ENCODE measurements around the gene TEX29. TPM values are rescaled to one million over a fixed set of nuclear protein-coding genes. Genes with fewer than 3 reads are reported as not detected.

The TEX29 gene
- total RNA-seq, 1 experiment from 2014 or later = 0.68 TPM

GRCh38 chr13:111319521-111319920, 921 bp upstream of the TEX29 start (continued):
- TF ChIP-seq CDX4 (CRISPR knock-in tag; IDR thresholded peaks at IDR 0.05; ENCODE audit: borderline replicate concordance) (no peak), NR1H2 (CRISPR knock-in tag; IDR thresholded peaks at IDR 0.05) (no peak), USF1 (CRISPR knock-in tag; IDR thresholded peaks at IDR 0.05) (no peak), KAT7 (CRISPR knock-in tag; IDR thresholded peaks at IDR 0.05; ENCODE audit: borderline replicate concordance) (no peak), ERG (CRISPR knock-in tag; IDR thresholded peaks at IDR 0.05) (no peak)

GRCh38 chr13:111322001-111322915, 1.8 kb downstream of the TEX29 start:
- TF ChIP-seq KAT7 (CRISPR knock-in tag; IDR thresholded peaks at IDR 0.05; ENCODE audit: borderline replicate concordance) (no peak), ZNF416 (CRISPR knock-in tag; IDR thresholded peaks at IDR 0.05) (no peak)
- no peak for DNase-seq (ENCODE audit: low spot score)
- no peak for ATAC-seq
- Mint-ChIP-seq H3K4me1 (no peaks in the 10 kb centered on the region), H3K9me3 (no peaks in the 10 kb centered on the region), H3K27ac (no peak overlapping the region), H3K27me3 (ENCODE audit: low read depth) (no peaks in the 10 kb centered on the region), H3K4me3 (no peak overlapping the region), H3K36me3 (no peaks in the 10 kb centered on the region)
- POLR2A ChIA-PET = no interaction called here
- CTCF ChIA-PET = no interaction called here

- H3K36me3 Mint-ChIP-seq = no peaks in the 10 kb centered on the region
- no peaks in the 10 kb centered on the region for H3K27me3 Mint-ChIP-seq (ENCODE audit: low read depth)
- ChIA-PET CTCF (no interaction called here), POLR2A (no interaction called here)
- no peak overlapping the region for H3K4me3 Mint-ChIP-seq
- TF ChIP-seq GABPB1 (CRISPR knock-in tag; IDR thresholded peaks at IDR 0.05) (no peak), CBFB (CRISPR knock-in tag; IDR thresholded peaks at IDR 0.05; ENCODE audit: low read depth) (no peak), TCF7 (CRISPR knock-in tag; IDR thresholded peaks at IDR 0.05; ENCODE audit: low read depth) (no peak), ZNF281 (CRISPR knock-in tag; IDR thresholded peaks at IDR 0.05) (no peak), NR3C1 (CRISPR knock-in tag; conservative IDR thresholded peaks at IDR 0.05; ENCODE audit: low read depth) (no peak), ZBTB21 (CRISPR knock-in tag; IDR thresholded peaks at IDR 0.05; ENCODE audit: borderline replicate concordance) (no peak), ATF2 (CRISPR knock-in tag; IDR thresholded peaks at IDR 0.05; ENCODE audit: borderline replicate concordance, low read depth) (no peak), E2F5 (CRISPR knock-in tag; IDR thresholded peaks at IDR 0.05) (no peak), NFYB (CRISPR knock-in tag; conservative IDR thresholded peaks at IDR 0.05; ENCODE audit: low read depth) (no peak)
- H3K27ac Mint-ChIP-seq = no peak overlapping the region
- DNase-seq (ENCODE audit: low spot score) (no peak), ATAC-seq (no peak)
- no peaks in the 10 kb centered on the region for H3K9me3 Mint-ChIP-seq
- H3K4me1 Mint-ChIP-seq = no peaks in the 10 kb centered on the region
Observed at GRCh38 chr13:111322916-111323331, 2.5 kb downstream of the TEX29 start.
